Islet precursor cell (in vitro differentiated cells): ENCODE results near the gene SEH1L.
"Not testable (repeated sequence)": the region's sequence is repeated elsewhere in the genome, so short reads cannot be mapped to it uniquely, and the experiment has no call there.

Experiments used
- DNase-seq: peaks from one replicate; pipeline ENCODE4 v3.0.0-alpha.2; 2018

SEH1L gene

GRCh38 chr18:12997330-12997729 lies 49.5 kb downstream of the SEH1L start:
- DNase-seq: not testable (repeated sequence)

- DNase-seq: no peak
These were observed 50.7 kb downstream of the SEH1L start for GRCh38 chr18:12998332-12999060.

DNA sequence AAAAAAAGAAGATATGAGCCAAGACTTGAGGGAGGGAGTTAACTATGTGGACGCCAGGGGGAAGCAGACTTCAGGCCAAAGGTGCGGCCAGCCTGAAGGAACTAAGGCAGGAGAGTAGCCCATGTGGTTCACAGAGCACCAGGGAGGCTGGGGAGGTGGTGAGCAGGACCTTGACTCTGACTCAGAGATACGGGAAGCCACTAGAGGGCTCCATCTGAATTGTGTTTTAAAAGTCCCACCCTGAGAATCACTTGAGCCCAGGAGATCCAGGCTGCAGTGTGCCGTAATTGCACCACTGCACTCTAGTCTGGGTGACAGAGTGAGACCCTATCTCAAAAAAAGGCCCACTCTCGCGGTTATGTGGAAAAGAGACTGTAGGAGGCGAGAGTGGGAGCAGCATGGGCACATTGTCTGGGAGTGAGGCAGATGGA lies 55.7 kb downstream of the SEH1L start:
- peak; percentile 93 for DNase-seq

GRCh38 chr18:13004396-13004795 lies 56.6 kb downstream of the SEH1L start:
- DNase-seq: no peak

DNA sequence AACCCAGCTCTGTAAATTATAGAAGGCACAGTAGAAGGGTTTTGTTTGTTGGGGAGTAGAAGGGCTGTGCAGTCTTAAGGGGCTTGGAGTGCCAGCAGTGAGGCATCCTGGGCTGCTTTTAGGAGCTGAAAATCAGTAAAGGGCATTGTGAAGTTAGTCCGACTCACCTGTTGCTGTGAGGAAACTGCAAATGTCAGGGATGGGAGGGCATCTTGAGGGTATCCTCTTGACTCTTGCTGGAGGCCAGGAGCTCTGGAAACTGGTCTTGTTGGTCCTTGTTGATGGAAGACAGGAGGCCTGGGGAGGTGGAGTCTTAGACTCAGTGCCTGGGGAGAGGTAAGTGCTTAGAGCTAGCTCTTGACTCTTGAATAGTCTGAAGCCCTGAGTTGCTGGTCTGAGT lies 57.5 kb downstream of the SEH1L start:
- no peak for DNase-seq

DNA sequence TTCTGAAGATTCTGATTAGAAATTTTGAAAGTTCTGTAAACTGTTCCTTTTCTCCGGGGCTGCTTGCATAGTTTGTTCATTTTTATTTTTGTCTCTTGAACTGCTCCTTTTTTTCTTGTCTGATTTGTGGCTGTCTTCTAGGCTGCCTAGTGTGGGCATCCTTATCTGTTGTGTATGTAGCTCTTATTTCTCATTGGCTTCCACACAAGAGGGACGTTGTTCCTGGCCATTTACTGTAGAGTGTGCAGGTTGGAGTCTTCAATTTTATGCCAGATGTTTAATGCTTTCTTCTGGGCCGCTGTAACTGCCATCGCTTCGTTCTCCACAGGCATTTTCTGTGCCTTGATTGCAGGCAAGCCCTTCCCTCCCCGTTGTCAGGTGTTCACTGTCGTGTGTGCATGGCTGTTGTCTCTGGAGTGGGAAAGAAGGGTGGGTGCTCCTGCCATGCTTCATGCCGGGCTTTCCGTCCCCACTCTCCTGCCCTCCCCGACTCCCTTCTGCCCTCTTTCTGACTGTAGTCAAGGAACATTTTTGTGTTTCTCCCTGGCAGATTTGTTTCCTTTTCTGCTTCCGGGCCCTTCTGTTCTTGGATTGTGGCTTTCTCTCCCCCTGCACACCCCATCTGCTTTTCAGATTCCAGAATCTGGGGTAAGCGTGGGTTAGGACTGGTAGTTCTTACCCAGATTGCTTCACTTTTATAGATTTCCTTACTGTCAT lies 58.9 kb downstream of the SEH1L start:
- DNase-seq: no peak

DNA sequence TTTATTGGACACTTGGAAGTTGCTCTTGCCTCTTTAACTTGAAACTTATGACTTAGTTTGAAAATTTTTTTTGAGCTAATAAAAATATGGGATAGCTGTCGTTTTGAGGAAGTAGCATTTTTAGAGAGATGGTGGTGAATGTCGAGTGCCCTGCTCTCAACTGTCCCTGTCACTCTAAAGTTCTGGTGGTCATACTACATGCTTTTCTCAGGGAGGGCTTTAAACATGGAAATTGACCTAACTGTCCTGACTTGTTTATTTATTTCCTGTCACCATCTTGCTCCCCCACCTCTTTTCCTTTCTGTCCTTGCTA lies 59.4 kb downstream of the SEH1L start:
- DNase-seq: no peak

DNA sequence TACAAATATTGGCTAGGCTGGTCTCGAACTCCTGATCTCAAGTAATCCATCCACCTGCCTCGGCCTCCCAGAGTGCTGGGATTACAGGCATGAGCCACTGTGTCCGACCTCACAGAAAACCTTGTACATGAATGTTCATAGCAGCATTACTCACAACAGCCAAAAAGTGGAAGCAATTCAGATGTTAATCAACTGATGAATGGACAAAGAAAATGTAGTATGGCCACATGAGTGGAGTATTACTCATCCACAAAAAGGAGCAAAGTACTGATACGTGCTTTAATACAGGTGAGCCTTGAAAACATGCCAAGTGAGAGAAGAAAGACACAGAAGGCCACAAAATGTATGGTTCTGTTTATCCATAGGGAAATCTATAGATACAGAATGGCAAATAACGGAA lies 63.9 kb downstream of the SEH1L start:
- no peak for DNase-seq

DNA sequence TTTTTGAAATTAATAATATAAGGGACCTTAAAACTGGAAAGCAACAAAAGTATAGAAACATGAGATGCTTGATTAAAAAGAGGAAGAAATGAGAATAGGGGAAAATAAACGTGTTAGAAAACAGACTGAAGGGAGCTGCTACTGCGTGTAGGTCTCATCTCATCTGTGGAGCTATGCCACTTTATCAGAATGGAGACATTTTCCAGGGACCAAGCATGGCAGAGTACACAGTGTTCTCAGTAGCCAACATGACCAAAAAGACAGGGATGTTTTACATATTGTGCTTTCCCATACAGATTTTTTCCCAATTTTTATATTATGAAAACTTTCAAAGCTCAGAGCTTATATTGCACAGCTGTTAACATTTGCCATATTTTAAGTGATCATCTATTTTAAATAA lies 66.4 kb downstream of the SEH1L start:
- DNase-seq: no peak

- no peak for DNase-seq
These were observed 67.0 kb downstream of the SEH1L start for GRCh38 chr18:13014818-13015217.

GRCh38 chr18:13017247-13017875 lies 69.5 kb downstream of the SEH1L start:
- no peak for DNase-seq

DNA sequence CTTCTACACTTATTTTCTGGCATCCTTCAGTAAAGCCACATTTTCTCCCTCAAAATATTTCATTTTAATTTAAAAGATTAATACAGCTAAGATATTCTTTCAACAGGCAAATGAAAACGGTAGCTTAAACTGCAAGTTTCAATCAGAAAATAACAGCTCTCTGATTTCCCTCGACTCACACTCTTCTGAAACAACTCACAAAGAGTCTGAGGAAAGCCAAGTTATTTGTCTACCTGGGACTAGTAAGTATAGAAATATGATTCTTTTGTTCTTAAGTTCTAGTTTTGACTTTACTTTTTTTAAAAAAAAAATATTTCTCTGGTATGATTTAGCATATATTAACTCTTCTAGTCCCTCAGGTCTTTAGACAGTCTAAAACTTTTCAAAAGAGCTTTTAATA lies 70.6 kb downstream of the SEH1L start:
- DNase-seq: no peak

DNA sequence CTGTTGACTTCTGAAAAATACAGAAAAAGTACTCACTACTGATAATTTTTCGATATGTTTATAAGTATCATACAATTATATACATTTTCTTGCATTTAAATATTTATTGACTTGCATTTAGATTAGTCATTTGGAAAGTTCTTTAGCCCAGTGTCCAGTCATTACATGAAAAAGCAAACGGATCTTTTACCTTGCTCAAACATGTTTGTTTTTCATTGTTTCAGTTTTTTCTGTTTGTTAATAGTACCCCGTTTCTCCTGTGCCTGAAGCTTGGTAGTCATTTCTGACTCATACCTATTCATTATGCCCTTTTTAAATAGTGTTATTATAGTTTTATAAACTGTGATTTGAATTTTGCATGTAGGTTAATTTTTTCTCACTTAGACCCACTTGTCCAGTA lies 71.5 kb downstream of the SEH1L start:
- no peak for DNase-seq

GRCh38 chr18:13022644-13023043 lies 74.8 kb downstream of the SEH1L start:
- no peak for DNase-seq

- no peak for DNase-seq
These were observed 77.4 kb downstream of the SEH1L start for GRCh38 chr18:13025233-13025632.

GRCh38 chr18:13026583-13027270 lies 78.9 kb downstream of the SEH1L start:
- no peak for DNase-seq

DNA sequence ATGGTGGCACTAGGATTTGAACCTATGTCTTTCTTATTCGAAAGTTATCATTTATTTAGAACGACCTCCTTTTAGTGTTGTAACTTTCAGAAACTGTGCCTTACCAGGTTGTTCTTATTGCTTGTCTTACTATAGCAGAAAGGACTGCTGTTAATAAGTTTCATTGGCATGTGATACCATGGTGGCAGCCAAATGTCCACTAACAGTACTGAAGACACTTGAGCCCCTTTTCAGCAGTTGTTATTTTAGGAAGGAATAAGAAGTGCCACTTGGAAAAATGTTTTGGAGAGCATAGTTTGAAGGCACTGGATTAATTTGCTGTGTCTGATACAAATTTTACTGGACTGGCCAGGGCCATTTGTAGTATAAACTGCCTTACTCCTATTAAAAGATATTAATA lies 81.1 kb downstream of the SEH1L start:
- DNase-seq: no peak

GRCh38 chr18:13032173-13032572 lies 84.4 kb downstream of the SEH1L start:
- no peak for DNase-seq

- DNase-seq: no peak
These were observed 87.6 kb downstream of the SEH1L start for GRCh38 chr18:13035249-13035914.

GRCh38 chr18:13036622-13037320 lies 89.0 kb downstream of the SEH1L start:
- no peak for DNase-seq
